ENCODE data around the gene ME2. TPM values are rescaled to one million over a fixed set of nuclear protein-coding genes. Genes with fewer than 3 reads are reported as not detected.

ME2 gene
- polyA plus RNA-seq, 1 experiment = 21.9 TPM

DNA sequence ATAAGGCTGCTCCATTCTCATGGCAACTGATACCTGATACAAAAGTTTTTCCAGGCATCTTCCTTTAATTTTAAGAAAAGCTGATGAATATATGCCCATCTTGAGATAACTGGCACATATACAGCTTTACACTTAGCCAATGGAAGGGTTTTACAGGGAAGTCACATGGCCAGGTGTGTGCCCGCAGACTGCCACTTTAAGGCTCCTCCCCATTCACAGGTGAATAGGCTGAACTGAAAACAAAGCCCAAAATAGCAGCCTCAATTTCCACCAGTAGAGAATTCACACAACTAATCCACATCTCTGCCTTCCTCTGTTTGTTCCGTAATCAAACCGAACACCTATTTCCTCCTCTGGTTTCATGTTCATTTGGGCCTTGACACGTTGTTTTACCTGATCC, 9.8 kb upstream of the ME2 start:
- Histone ChIP-seq H3K36me3 (ENCODE audit: control insufficient read depth, insufficient read depth, low read length) (no peaks in the 10 kb centered on the region), H3K4me3 (ENCODE audit: low read depth, low read length) (no peak overlapping the region), H3K27me3 (ENCODE audit: control insufficient read depth, insufficient read depth, low read length) (no peaks in the 10 kb centered on the region)
- ChIA-PET CTCF (interaction anchor here (0.8 to 1.2 kb wide), 3 partner anchors 9 to 182 kb away, joined by 3 to 6 read pairs (median 3); no protein-coding TSS in a partner anchor), POLR2A (no interaction called here)
- TF ChIP-seq, protein P1, sequence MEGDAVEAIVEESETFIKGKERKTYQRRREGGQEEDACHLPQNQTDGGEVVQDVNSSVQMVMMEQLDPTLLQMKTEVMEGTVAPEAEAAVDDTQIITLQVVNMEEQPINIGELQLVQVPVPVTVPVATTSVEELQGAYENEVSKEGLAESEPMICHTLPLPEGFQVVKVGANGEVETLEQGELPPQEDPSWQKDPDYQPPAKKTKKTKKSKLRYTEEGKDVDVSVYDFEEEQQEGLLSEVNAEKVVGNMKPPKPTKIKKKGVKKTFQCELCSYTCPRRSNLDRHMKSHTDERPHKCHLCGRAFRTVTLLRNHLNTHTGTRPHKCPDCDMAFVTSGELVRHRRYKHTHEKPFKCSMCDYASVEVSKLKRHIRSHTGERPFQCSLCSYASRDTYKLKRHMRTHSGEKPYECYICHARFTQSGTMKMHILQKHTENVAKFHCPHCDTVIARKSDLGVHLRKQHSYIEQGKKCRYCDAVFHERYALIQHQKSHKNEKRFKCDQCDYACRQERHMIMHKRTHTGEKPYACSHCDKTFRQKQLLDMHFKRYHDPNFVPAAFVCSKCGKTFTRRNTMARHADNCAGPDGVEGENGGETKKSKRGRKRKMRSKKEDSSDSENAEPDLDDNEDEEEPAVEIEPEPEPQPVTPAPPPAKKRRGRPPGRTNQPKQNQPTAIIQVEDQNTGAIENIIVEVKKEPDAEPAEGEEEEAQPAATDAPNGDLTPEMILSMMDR (IDR thresholded peaks at IDR 0.05; ENCODE audit: insufficient read depth, low read depth, low read length) = no peak
- no peak for DNase-seq (ENCODE audit: low read depth)

DNA sequence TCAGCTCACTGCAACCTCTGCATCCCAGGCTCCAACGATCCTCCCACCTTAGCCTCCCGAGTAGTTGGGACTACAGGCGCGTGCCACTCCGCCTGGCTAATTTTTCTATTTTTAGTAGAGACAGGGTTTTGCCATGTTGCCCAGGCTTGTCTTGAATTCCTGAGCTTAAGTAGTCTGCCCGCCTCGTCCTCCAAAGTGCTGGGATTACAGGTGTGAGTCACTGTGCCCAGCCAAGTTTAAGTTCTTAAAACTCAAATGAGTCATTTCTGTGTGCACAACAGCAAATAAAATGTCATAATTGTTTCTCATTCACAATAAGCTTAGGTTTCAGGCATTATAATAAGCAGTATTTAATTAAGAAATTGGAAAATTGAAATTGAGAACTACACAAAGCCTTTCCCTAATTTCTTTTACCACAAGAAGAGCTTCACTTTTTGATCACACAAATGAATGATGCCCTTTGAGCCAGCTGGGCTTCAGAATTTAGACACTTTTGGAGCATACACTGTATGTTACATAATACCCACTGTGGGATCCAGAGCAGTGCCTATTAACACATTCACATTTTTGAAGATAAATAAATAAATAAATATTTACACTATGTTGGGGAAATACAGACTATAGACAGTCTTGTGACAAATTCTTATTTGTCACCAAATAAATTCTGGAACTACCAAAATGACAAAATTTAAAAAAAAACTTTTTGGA, 8.6 kb upstream of the ME2 start:
- TF ChIP-seq, protein P1 (IDR thresholded peaks at IDR 0.05; ENCODE audit: insufficient read depth, low read depth, low read length) = no peak
- H3K36me3 ChIP-seq (ENCODE audit: control insufficient read depth, insufficient read depth, low read length) = no peaks in the 10 kb centered on the region

DNA sequence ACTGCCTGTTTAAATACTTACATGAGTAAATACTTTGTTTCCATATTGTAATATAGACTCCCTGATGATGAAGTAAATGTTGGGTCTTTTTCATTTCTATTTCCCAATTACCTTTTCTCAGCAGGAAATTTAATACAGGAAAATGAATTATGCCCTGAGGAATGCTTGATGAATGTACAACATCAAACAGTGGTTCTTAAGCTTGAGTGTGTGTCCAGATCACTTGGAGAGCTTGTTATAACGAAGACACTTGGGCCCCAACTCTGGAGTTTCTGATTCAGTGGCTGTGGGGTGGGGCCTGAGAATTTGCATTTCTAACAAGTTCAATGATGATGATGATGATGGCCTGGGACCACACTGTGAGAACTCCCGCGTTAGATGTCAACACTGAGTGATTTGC, 7.1 kb upstream of the ME2 start:
- Histone ChIP-seq H3K36me3 (ENCODE audit: control insufficient read depth, insufficient read depth, low read length) (no peaks in the 10 kb centered on the region), H3K4me3 (ENCODE audit: low read depth, low read length) (no peak overlapping the region), H3K27me3 (ENCODE audit: control insufficient read depth, insufficient read depth, low read length) (no peaks in the 10 kb centered on the region)
- CTCF ChIA-PET = interaction anchor here (0.6 to 1.6 kb wide), 3 partner anchors 8 to 52 kb away, joined by 3 to 4 read pairs (median 3); no protein-coding TSS in a partner anchor
- TF ChIP-seq, protein P1 (IDR thresholded peaks at IDR 0.05; ENCODE audit: insufficient read depth, low read depth, low read length) = no peak
- no peak for DNase-seq (ENCODE audit: low read depth)
- POLR2A ChIA-PET = no interaction called here

More for the DNA sequence above, 8.6 kb upstream of the ME2 start:
- POLR2A ChIA-PET = interaction anchor here (1.0 kb wide), 1 partner anchor 9 kb away, joined by 3 read pairs; the partner anchor contains the start of gene ME2
- peak; percentile 13 for DNase-seq (ENCODE audit: low read depth)
- CTCF ChIA-PET = interaction anchor here (0.8 to 1.0 kb wide), 2 partner anchors 50 to 181 kb away, joined by 3 read pairs; partner anchors contain the start of gene MRO
- Histone ChIP-seq H3K27me3 (ENCODE audit: control insufficient read depth, insufficient read depth, low read length) (no peaks in the 10 kb centered on the region), H3K4me3 (ENCODE audit: low read depth, low read length) (no peak overlapping the region)

DNA sequence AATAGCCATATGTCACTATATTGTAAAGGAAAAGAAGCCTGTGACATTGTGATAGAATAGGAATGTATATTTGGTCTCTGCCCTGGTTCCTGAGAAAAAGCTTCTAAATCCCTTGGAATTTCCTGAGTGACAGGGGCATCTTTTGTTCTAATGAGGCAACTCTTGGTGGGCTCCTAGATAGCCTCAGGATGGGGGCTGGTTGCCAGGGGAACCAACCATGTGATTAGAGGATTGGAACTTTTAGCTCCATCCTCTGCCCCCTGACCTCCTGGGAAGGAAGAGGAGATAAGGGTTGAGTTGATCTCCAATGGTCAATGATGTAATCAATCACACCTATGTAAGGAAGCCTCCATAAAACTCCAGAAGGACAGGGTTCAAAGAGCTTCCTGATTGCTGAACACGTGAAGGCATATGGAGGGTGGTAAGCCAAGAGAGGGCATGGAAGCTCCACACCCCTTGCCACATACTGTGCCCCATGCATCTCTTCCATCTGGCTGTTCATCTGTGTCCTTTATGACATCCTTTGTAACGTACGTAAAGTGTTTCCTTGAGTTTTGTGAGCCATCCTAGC, 2.9 kb upstream of the ME2 start:
- Histone ChIP-seq H3K4me3 (ENCODE audit: low read depth, low read length) (no peak overlapping the region), H3K36me3 (ENCODE audit: control insufficient read depth, insufficient read depth, low read length) (no peaks in the 10 kb centered on the region), H3K27me3 (ENCODE audit: control insufficient read depth, insufficient read depth, low read length) (no peaks in the 10 kb centered on the region)
- no peak for DNase-seq (ENCODE audit: low read depth)
- ChIA-PET CTCF (interaction anchor here (0.6 to 1.1 kb wide), 2 partner anchors 91 to 175 kb away, joined by 3 to 4 read pairs; no protein-coding TSS in a partner anchor), POLR2A (no interaction called here)
- TF ChIP-seq, protein P1 (IDR thresholded peaks at IDR 0.05; ENCODE audit: insufficient read depth, low read depth, low read length) = no peak

DNA sequence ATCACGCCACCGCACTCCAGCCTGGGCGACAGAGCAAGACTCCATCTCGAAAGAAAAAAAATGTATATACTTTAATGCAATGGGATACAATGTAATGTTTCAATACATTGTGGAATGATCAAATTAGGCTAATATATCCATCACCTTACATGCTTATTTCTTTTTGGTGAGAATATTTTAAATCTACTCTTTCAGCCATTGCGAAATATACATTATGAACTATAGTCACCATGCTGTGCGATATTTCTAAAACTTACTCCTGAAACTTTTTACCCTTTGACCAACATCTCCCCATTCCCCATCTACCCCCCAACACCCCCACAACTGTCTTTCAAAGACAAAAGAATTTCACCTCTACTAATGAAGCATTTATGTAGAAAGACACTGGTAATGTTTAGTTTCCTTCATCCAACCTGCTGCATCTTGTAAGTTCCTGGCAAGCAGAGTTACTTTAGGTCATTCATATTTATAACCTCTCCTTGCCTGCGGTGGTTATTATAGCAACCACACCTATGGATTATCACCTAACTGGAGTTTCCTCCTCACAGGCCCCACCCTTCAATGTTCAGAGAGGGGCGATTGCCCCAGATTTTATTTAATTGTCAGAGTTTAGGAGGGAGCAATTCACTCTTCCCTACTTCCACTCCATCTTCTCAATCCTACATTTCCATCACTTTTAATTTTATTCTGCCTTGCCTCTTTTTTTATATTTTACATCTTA, 1.2 kb upstream of the ME2 start:
- Histone ChIP-seq H3K4me3 (ENCODE audit: low read depth, low read length) (peak overlapping the region; percentile 73), H3K27me3 (ENCODE audit: control insufficient read depth, insufficient read depth, low read length) (no peaks in the 10 kb centered on the region), H3K36me3 (ENCODE audit: control insufficient read depth, insufficient read depth, low read length) (no peaks in the 10 kb centered on the region)
- TF ChIP-seq, protein P1 (IDR thresholded peaks at IDR 0.05; ENCODE audit: insufficient read depth, low read depth, low read length) = no peak
- no peak for DNase-seq (ENCODE audit: low read depth)
- POLR2A ChIA-PET = no interaction called here
- CTCF ChIA-PET = interaction anchor here (1.0 to 1.2 kb wide), 3 partner anchors 59 to 173 kb away, joined by 3 to 5 read pairs (median 3); no protein-coding TSS in a partner anchor

All from BJ (cell line).